Adipocyte (in vitro differentiated cells): ENCODE data around the gene PCGF5.
"Not testable (repeated sequence)": the region's sequence is repeated elsewhere in the genome, so short reads cannot be mapped to it uniquely, and the experiment has no call there.

ENCODE experiments used
- DNase-seq: peaks from one replicate; pipeline ENCODE4 v3.0.0-alpha.2; 2015; ENCODE audit warnings: low read depth
- H3K27me3 ChIP-seq: replicated peaks from 2 replicates; pipeline ENCODE4 v1.7.0; 2013; ENCODE audit warnings: mild to moderate bottlenecking, low read length, moderate library complexity; ENCODE audit not compliant: control insufficient read depth, insufficient read depth
- H3K36me3 ChIP-seq: 2 replicates; pipeline ENCODE4 v1.7.0; 2013; ENCODE audit warnings: low read length, mild to moderate bottlenecking, moderate library complexity; ENCODE audit not compliant: control insufficient read depth, insufficient read depth, severe bottlenecking
- H3K4me1 ChIP-seq: 2 replicates; pipeline ENCODE4 v1.7.0; 2013; ENCODE audit warnings: mild to moderate bottlenecking, low read length, moderate library complexity; ENCODE audit not compliant: control insufficient read depth, insufficient read depth
- H3K4me3 ChIP-seq: 2 replicates; pipeline ENCODE4 v1.7.0; 2013; ENCODE audit warnings: mild to moderate bottlenecking, low read length, moderate library complexity
- H3K9ac ChIP-seq: 2 replicates; pipeline ENCODE4 v1.7.0; 2013; ENCODE audit warnings: mild to moderate bottlenecking, low read length, moderate library complexity
- H3K9me3 ChIP-seq: 2 replicates; pipeline ENCODE4 v1.7.0; 2013; ENCODE audit warnings: mild to moderate bottlenecking, low read length, moderate library complexity; ENCODE audit not compliant: control insufficient read depth

Gene PCGF5

GRCh38 chr10:91247360-91248111 is 27.1 kb downstream of the PCGF5 start:
- no peak overlapping the region for H3K4me3 ChIP-seq
- no peaks in the 10 kb centered on the region for H3K27me3 ChIP-seq
- peaks cover 12% of the 10 kb centered on the region for H3K36me3 ChIP-seq
- H3K9ac ChIP-seq, result no peak overlapping the region
- H3K4me1 ChIP-seq, result peaks cover 8% of the 10 kb centered on the region
- no peaks in the 10 kb centered on the region for H3K9me3 ChIP-seq
- peak; percentile 53 for DNase-seq

DNA sequence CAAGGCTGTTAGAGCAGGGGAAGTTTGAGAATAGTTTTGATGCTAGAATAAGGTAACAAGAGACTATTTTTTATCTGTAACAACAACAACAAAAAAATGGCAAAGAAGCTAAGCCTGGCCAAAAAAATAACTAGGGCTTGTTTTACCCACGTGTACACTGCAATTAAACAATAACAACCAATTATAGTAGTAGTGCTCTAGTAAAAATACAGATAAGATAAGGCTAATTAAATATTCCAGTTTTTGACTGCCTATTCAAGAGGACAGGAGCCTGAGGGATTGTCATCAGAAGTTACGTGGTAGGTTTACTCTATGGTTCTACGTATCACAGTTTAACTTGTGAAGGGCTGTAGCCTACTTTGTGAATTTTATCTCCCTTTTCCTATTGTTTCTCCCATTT is 29.2 kb downstream of the PCGF5 start:
- DNase-seq, result no peak
- Histone ChIP-seq H3K9ac (no peak overlapping the region), H3K27me3 (no peaks in the 10 kb centered on the region), H3K4me3 (no peak overlapping the region), H3K36me3 (peaks cover 33% of the 10 kb centered on the region), H3K9me3 (no peaks in the 10 kb centered on the region), H3K4me1 (peaks cover 8% of the 10 kb centered on the region)

GRCh38 chr10:91250341-91250740 is 29.9 kb downstream of the PCGF5 start:
- Histone ChIP-seq H3K9ac (no peak overlapping the region), H3K4me3 (no peak overlapping the region), H3K9me3 (no peaks in the 10 kb centered on the region), H3K36me3 (peaks cover 39% of the 10 kb centered on the region), H3K4me1 (peaks cover 8% of the 10 kb centered on the region), H3K27me3 (no peaks in the 10 kb centered on the region)
- DNase-seq, result no peak

GRCh38 chr10:91251430-91252056 is 31.1 kb downstream of the PCGF5 start:
- Histone ChIP-seq H3K36me3 (peaks cover 47% of the 10 kb centered on the region), H3K4me1 (peaks cover 8% of the 10 kb centered on the region), H3K9me3 (no peaks in the 10 kb centered on the region), H3K9ac (no peak overlapping the region), H3K27me3 (no peaks in the 10 kb centered on the region), H3K4me3 (no peak overlapping the region)
- DNase-seq, result peak; percentile 85

- Histone ChIP-seq H3K4me1 (no peaks in the 10 kb centered on the region), H3K36me3 (peaks cover 47% of the 10 kb centered on the region)
Observed at GRCh38 chr10:91253300-91253699, 32.8 kb downstream of the PCGF5 start.

GRCh38 chr10:91257310-91257709 is 36.8 kb downstream of the PCGF5 start:
- no peaks in the 10 kb centered on the region for H3K27me3 ChIP-seq
- peaks cover 41% of the 10 kb centered on the region for H3K36me3 ChIP-seq
- no peak for DNase-seq
- H3K4me3 ChIP-seq, result no peak overlapping the region
- H3K4me1 ChIP-seq, result no peaks in the 10 kb centered on the region
- H3K9ac ChIP-seq, result no peak overlapping the region
- no peaks in the 10 kb centered on the region for H3K9me3 ChIP-seq

More at GRCh38 chr10:91253300-91253699, 32.8 kb downstream of the PCGF5 start:
- Histone ChIP-seq H3K9ac (no peak overlapping the region), H3K9me3 (no peaks in the 10 kb centered on the region), H3K27me3 (no peaks in the 10 kb centered on the region), H3K4me3 (no peak overlapping the region)
- DNase-seq, result no peak

- peaks cover 18% of the 10 kb centered on the region for H3K36me3 ChIP-seq
- not testable (repeated sequence) for H3K27me3 ChIP-seq, H3K4me1 ChIP-seq, DNase-seq, H3K9ac ChIP-seq, H3K9me3 ChIP-seq, H3K4me3 ChIP-seq
Observed at GRCh38 chr10:91260417-91260816, 40.0 kb downstream of the PCGF5 start.

GRCh38 chr10:91271886-91272285 is 51.4 kb downstream of the PCGF5 start:
- peaks cover 6% of the 10 kb centered on the region for H3K4me1 ChIP-seq
- H3K36me3 ChIP-seq, result peaks cover 16% of the 10 kb centered on the region
- no peak overlapping the region for H3K9ac ChIP-seq
- H3K27me3 ChIP-seq, result no peaks in the 10 kb centered on the region
- DNase-seq, result peak; percentile 54
- H3K9me3 ChIP-seq, result no peaks in the 10 kb centered on the region
- no peak overlapping the region for H3K4me3 ChIP-seq

- H3K9me3 ChIP-seq, result no peaks in the 10 kb centered on the region
- DNase-seq, result no peak
- peaks cover 11% of the 10 kb centered on the region for H3K36me3 ChIP-seq
- no peaks in the 10 kb centered on the region for H3K27me3 ChIP-seq
- peaks cover 11% of the 10 kb centered on the region for H3K4me1 ChIP-seq
- no peak overlapping the region for H3K9ac ChIP-seq
- H3K4me3 ChIP-seq, result no peak overlapping the region
Observed at GRCh38 chr10:91284486-91285090, 64.1 kb downstream of the PCGF5 start.

DNA sequence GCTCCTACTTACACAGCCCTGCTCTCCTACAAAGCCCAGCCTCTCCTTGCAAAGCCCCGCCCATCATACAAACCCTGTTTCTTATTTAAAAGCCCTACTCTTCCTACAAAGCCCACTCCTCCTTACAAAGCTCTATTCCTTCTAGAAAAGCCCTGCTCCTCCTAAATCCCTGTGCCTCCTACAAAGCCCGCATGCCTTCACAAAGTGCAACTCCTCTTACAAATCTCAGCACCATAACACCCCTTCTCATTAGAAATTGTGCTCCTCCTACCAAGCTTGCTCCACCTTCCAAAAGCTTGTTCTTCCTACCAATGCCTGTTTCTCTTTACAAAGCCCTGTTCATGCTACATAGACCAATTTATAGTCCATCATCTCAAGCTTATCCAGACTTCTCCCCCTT is 66.1 kb downstream of the PCGF5 start:
- peaks cover 1% of the 10 kb centered on the region for H3K27me3 ChIP-seq
- no peaks in the 10 kb centered on the region for H3K9me3 ChIP-seq
- peaks cover 10% of the 10 kb centered on the region for H3K36me3 ChIP-seq
- H3K4me3 ChIP-seq, result no peak overlapping the region
- no peak for DNase-seq
- H3K4me1 ChIP-seq, result peaks cover 11% of the 10 kb centered on the region
- no peak overlapping the region for H3K9ac ChIP-seq

DNA sequence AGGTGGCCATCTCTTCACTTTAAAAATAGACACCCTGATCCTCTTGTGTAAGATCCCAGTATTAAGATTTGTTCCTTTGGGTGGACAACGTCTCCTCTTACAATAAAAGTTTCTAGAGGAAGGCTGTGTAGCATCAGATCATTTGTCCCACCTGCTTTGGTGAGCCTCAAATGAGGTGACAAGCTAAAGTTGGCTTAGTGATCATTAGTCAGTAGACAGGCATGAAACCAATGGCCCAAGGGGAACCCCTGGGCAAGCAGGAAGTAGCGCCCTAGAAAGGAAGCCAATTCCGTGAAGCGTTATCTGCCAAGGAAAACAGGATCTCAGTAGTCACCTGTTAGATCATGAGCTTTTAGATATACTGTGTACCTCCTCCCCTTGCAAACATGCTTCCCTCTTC is 66.8 kb downstream of the PCGF5 start:
- DNase-seq, result no peak
- Histone ChIP-seq H3K4me3 (no peak overlapping the region), H3K9ac (no peak overlapping the region), H3K36me3 (peaks cover 10% of the 10 kb centered on the region), H3K27me3 (peaks cover 7% of the 10 kb centered on the region), H3K4me1 (peaks cover 11% of the 10 kb centered on the region), H3K9me3 (no peaks in the 10 kb centered on the region)
